Progenitor cell of endocrine pancreas (in vitro differentiated cells): ENCODE results near the gene OR2Y1. TPM values are rescaled to one million over a fixed set of nuclear protein-coding genes. Genes with fewer than 3 reads are reported as not detected.
"Not testable (repeated sequence)": the region's sequence is repeated elsewhere in the genome, so short reads cannot be mapped to it uniquely, and the experiment has no call there.

Source experiments
- DNase-seq: peaks from one replicate; pipeline ENCODE4 v3.0.0; 2021; ENCODE audit warnings: low spot score; ENCODE audit not compliant: unreplicated experiment
- H3K27ac Mint-ChIP-seq: 2 replicates; pipeline ENCODE4 v1.8.0; 2021; ENCODE audit warnings: mild to moderate bottlenecking, moderate library complexity, mixed read lengths
- H3K27me3 Mint-ChIP-seq: 2 replicates; pipeline ENCODE4 v1.8.0; 2021; ENCODE audit warnings: mixed read lengths
- H3K36me3 Mint-ChIP-seq: 2 replicates; pipeline ENCODE4 v1.8.0; 2022; ENCODE audit warnings: mixed read lengths; ENCODE audit not compliant: insufficient read depth
- H3K4me1 Mint-ChIP-seq: 2 replicates; pipeline ENCODE4 v1.8.0; 2021; ENCODE audit warnings: low read depth, mixed read lengths
- H3K4me3 Mint-ChIP-seq: 2 replicates; pipeline ENCODE4 v1.8.0; 2021; ENCODE audit warnings: low read depth, mild to moderate bottlenecking, moderate library complexity, mixed read lengths
- H3K9me3 Mint-ChIP-seq: 2 replicates; pipeline ENCODE4 v1.8.0; 2021; ENCODE audit warnings: low read depth, mixed read lengths
- long read RNA-seq: library from polyadenylated mRNA; unstranded; transcript quantifications from one replicate; pipeline ENCODE4 v2.0.0, GENCODE V29; 2020
- total RNA-seq: library from RNA; stranded (reverse); gene quantifications from 2 replicates; pipeline ENCODE4 v1.2.1, GENCODE V29; 2021
- TF ChIP-seq, protein P1 (sequence below): fragments of 200-600 bp; sonication (generic); IDR thresholded peaks from one replicate; pipeline ENCODE4 v1.5.0; 2021; ENCODE audit warnings: antibody characterized with exemption, mild to moderate bottlenecking; ENCODE audit not compliant: unreplicated experiment

Gene OR2Y1, protein sequence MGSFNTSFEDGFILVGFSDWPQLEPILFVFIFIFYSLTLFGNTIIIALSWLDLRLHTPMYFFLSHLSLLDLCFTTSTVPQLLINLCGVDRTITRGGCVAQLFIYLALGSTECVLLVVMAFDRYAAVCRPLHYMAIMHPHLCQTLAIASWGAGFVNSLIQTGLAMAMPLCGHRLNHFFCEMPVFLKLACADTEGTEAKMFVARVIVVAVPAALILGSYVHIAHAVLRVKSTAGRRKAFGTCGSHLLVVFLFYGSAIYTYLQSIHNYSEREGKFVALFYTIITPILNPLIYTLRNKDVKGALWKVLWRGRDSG
- not detected in 2 replicates for total RNA-seq
- long read RNA-seq, result 0 reads

DNA sequence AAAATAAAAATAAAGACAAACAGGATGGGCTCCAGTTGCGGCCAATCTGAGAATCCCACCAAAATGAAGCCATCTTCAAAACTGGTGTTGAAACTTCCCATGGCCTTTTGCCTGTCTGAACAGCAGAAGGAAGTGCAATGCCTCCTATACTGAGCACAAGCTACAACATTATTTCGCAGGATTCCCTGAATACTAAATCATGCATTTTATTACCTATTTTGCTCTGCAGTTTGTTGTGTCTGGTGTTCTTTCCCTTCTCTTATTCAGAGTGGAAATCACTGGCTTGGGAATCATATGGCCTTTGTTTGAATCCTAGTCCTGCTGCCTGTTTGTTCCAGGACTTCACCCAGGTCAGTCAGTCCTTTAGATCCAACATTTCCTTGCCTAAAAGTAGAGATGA is at the start of gene OR2Y1:
Gene OR2Y1 (minus strand): TSS at position 101 of the 400 bp plus-strand sequence. CDS start 0 bp downstream, at position 101.
- Mint-ChIP-seq H3K36me3 (no peaks in the 10 kb centered on the region), H3K4me1 (no peaks in the 10 kb centered on the region), H3K9me3 (no peaks in the 10 kb centered on the region), H3K27me3 (peaks cover 37% of the 10 kb centered on the region), H3K4me3 (no peak within 1 kb of the TSS), H3K27ac (no peak within 1 kb of the TSS)
- TF ChIP-seq, protein P1, sequence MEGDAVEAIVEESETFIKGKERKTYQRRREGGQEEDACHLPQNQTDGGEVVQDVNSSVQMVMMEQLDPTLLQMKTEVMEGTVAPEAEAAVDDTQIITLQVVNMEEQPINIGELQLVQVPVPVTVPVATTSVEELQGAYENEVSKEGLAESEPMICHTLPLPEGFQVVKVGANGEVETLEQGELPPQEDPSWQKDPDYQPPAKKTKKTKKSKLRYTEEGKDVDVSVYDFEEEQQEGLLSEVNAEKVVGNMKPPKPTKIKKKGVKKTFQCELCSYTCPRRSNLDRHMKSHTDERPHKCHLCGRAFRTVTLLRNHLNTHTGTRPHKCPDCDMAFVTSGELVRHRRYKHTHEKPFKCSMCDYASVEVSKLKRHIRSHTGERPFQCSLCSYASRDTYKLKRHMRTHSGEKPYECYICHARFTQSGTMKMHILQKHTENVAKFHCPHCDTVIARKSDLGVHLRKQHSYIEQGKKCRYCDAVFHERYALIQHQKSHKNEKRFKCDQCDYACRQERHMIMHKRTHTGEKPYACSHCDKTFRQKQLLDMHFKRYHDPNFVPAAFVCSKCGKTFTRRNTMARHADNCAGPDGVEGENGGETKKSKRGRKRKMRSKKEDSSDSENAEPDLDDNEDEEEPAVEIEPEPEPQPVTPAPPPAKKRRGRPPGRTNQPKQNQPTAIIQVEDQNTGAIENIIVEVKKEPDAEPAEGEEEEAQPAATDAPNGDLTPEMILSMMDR, result no peak
- DNase-seq, result no peak

DNA sequence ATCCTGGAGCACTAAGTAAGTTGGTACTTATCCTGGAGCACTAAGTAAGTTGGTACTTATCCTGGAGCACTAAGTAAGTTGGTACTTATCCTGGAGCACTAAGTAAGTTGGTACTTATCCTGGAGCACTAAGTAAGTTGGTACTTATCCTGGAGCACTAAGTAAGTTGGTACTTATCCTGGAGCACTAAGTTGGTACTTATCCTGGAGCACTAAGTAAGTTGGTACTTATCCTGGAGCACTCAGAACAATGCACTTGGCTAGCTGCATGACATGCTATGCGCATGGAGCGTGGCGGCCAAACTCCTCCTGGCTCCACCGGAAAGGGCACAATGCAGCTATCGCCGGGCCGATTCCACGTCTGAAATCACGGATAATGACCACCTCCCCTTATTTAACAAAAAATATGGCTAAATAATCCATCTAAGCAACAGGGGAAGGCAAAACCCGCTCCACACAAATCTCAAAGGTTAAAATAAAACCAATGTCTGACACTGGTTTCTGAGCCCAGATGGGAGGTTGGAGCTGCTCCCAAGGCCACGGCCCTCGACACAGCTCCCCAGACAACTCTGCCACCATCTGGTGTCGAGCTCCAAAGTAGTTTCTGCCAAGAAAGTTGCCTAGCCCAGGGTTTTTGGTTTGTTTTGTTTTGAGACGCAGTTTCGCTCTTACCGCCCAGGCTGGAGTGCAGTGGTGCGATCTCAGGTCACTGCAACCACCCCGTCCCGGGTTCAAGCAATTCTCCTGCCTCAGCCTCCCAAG is 49.0 kb upstream of the OR2Y1 start:
- not testable (repeated sequence) for H3K9me3 Mint-ChIP-seq, DNase-seq, H3K27ac Mint-ChIP-seq, H3K4me3 Mint-ChIP-seq, H3K27me3 Mint-ChIP-seq, H3K36me3 Mint-ChIP-seq
- peaks cover 15% of the 10 kb centered on the region for H3K4me1 Mint-ChIP-seq

DNA sequence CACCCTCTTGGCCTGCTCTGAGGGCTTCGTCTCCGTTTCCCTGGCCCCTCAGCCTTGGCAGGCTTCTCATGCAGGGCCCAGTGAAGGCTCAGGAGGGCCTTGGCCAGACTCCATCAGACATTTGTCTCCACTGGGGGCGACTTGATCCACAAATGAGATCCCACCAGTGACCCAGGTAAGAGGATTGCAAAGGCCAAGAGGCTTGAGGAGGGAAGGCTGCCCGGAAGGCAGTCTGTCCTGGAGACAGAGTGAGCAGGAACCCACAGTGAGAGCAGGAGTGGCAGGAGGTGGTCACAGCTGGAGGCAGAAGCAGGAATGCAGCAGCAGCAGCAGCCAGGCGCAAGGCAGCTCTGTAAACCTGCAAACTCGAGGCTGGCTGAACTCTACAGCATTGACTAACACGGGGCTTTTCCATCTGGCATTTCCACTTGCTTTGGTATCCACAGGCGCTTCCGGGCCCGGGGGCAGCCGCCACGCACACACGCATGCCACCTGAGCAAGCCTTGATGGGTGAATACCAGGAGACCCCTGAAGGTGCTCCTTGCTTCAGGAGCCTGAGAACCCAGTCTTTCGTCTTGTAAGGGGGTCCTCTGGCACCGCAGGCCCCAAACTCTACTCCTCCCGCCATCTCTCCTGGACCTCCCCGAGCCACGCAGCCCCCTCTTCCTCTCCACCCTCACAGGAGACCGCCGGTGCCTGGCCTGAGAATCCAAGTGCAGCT is 48.0 kb upstream of the OR2Y1 start:
- Mint-ChIP-seq H3K9me3 (no peaks in the 10 kb centered on the region), H3K27me3 (no peaks in the 10 kb centered on the region), H3K4me1 (peaks cover 15% of the 10 kb centered on the region), H3K27ac (no peak overlapping the region), H3K4me3 (no peak overlapping the region), H3K36me3 (peaks cover 6% of the 10 kb centered on the region)
- TF ChIP-seq, protein P1, result no peak
- DNase-seq, result no peak

DNA sequence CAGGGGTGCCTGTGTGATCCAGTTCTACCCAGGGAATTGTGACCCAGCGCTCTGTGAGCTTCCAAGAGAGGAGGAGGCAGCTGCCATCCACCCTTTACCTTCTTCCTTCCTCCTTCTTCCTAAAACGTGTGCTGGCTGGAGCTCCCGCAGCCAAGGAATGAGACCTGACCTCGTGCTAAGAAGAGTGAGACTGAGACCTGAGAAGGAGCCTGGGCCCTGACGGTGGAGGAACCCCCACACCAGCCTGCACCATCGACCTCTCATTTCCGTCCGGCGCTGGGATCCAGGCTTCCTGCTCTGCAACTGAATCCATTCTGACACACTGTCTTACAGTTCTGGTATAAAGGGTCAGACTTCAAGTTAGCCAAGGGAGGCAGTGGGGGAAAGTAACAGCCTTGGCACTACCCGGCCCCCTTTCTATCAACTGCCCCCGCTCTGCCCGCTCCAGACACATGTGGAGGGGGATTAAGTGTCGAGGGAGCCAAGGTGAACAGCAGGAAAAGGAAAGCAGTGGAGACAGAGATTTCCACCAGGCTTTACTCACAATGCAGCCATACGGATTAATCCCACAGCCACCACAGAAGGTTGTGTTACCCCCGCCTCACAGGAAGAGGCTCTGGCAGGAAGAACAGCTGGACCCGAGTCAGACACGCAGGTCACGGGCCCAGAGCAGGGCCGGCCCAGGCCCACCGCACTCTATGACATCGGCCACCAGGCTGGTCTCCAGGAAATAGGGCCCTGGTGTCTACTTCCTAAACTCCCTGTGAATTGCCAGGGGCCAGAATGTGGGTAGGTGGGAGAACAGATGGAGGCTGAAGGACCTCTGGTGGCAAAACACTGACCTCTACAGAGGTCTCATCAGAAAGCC is 46.9 kb upstream of the OR2Y1 start:
- no peak for DNase-seq
- Mint-ChIP-seq H3K9me3 (peaks cover 3% of the 10 kb centered on the region), H3K27ac (peak overlapping the region; percentile 81), H3K27me3 (peaks cover 4% of the 10 kb centered on the region), H3K4me1 (peaks cover 15% of the 10 kb centered on the region), H3K4me3 (no peak overlapping the region), H3K36me3 (peaks cover 4% of the 10 kb centered on the region)
- TF ChIP-seq, protein P1, result no peak

DNA sequence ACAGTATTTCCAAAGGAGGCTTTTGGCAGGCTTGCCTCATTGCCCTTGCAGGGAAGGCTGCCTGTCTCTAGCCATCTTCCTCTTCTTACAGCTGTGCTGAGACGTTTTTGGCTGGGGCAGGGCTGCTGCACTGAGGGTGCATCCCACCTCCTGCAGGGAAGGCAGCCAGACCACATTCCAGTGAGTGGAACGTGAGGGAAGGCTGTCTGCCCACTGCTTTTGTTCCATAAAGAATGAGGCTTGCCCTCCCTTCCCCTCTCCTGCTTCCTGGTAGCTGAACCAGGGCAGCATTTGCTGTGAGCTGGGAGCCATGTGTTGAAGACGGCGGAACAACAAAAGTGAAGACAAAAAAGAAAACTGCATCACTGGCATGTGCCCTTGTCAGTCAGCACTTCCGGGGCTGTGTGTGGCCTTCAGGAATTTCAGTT is 46.0 kb upstream of the OR2Y1 start:
- DNase-seq, result no peak
- TF ChIP-seq, protein P1, result no peak
- H3K4me3 Mint-ChIP-seq, result no peak overlapping the region
- peaks cover 15% of the 10 kb centered on the region for H3K4me1 Mint-ChIP-seq
- peaks cover 3% of the 10 kb centered on the region for H3K9me3 Mint-ChIP-seq
- H3K36me3 Mint-ChIP-seq, result peaks cover 2% of the 10 kb centered on the region
- H3K27ac Mint-ChIP-seq, result peak overlapping the region; percentile 81
- peaks cover 4% of the 10 kb centered on the region for H3K27me3 Mint-ChIP-seq
